OCI-LY1 (cell line): ENCODE data around the gene ZNF547.

Experiments used
- H2AFZ ChIP-seq: fragments of 200-600 bp; sonication (generic), shearing (Covaris generic); 2 replicates; pipeline ENCODE4 v1.6.0; 2014; ENCODE audit warnings: antibody characterized with exemption, mild to moderate bottlenecking, low read length
- H3F3A ChIP-seq: fragments of 200-600 bp; sonication (generic), shearing (Covaris generic); 2 replicates; pipeline ENCODE4 v1.6.0; 2014; ENCODE audit warnings: mild to moderate bottlenecking, antibody characterized with exemption, low read length, moderate library complexity; ENCODE audit not compliant: insufficient read depth
- H3K27ac ChIP-seq: fragments of 200-600 bp; sonication (generic); 2 replicates; pipeline ENCODE4 v1.5.1; 2014; ENCODE audit warnings: low read length, mixed run types, mild to moderate bottlenecking, low read depth; ENCODE audit not compliant: poor library complexity, severe bottlenecking
- H3K27me3 ChIP-seq: fragments of 200-600 bp; sonication (generic); 2 replicates; pipeline ENCODE4 v1.6.0; 2014; ENCODE audit warnings: antibody characterized with exemption, mild to moderate bottlenecking, low read length, moderate library complexity; ENCODE audit not compliant: insufficient read depth
- H3K36me3 ChIP-seq: fragments of 200-600 bp; sonication (generic); 2 replicates; pipeline ENCODE4 v1.6.1; 2014; ENCODE audit warnings: mild to moderate bottlenecking, antibody characterized with exemption, low read length, moderate library complexity, mixed read lengths; ENCODE audit not compliant: insufficient read depth
- H3K4me1 ChIP-seq: fragments of 200-600 bp; sonication (generic); 2 replicates; pipeline ENCODE4 v1.5.1; 2014; ENCODE audit warnings: mild to moderate bottlenecking, low read length, moderate library complexity; ENCODE audit not compliant: insufficient read depth, severe bottlenecking
- H3K4me2 ChIP-seq: fragments of 200-600 bp; sonication (generic), shearing (Covaris generic); 2 replicates; pipeline ENCODE4 v1.6.1; 2014; ENCODE audit warnings: low read length
- H3K4me3 ChIP-seq: fragments of 200-600 bp; sonication (generic); 2 replicates; pipeline ENCODE4 v1.5.1; 2014; ENCODE audit warnings: low read length, low read depth, mild to moderate bottlenecking, mixed read lengths; ENCODE audit not compliant: poor library complexity, severe bottlenecking
- H3K79me2 ChIP-seq: fragments of 200-600 bp; shearing (Covaris generic); 2 replicates; pipeline ENCODE4 v1.6.1; 2016; ENCODE audit warnings: mixed run types, low read length, mixed read lengths; ENCODE audit not compliant: insufficient read depth
- H3K9ac ChIP-seq: fragments of 200-600 bp; sonication (generic), shearing (Covaris generic); 2 replicates; pipeline ENCODE4 v1.6.1; 2014; ENCODE audit warnings: mild to moderate bottlenecking, low read length, mixed read lengths
- H3K9me2 ChIP-seq: fragments of 200-600 bp; sonication (generic), shearing (Covaris generic); 2 replicates; pipeline ENCODE4 v1.6.1; 2014; ENCODE audit warnings: low read depth, mild to moderate bottlenecking, low read length, mixed read lengths
- H3K9me3 ChIP-seq: fragments of 200-600 bp; shearing (Covaris generic); 2 replicates; pipeline ENCODE4 v1.6.1; 2014; ENCODE audit warnings: low read length, mixed read lengths
- H4K20me1 ChIP-seq: fragments of 200-600 bp; sonication (generic), shearing (Covaris generic); 2 replicates; pipeline ENCODE4 v1.6.0; 2016; ENCODE audit warnings: mild to moderate bottlenecking, low read length; ENCODE audit not compliant: insufficient read depth
- EZH2 ChIP-seq: fragments of 200-600 bp; sonication (generic), shearing (Covaris generic); IDR thresholded peaks from 2 replicates; pipeline ENCODE4 v1.8.0; 2017; ENCODE audit warnings: borderline replicate concordance, mixed run types, mild to moderate bottlenecking, antibody characterized with exemption, low read length, moderate library complexity, mixed read lengths
- TF ChIP-seq, protein P1 (sequence below): fragments of 200-600 bp; sonication (generic), shearing (Covaris generic); IDR thresholded peaks from 2 replicates; pipeline ENCODE4 v1.5.1; 2017; ENCODE audit warnings: mild to moderate bottlenecking, antibody characterized with exemption, low read length, moderate library complexity, mixed read lengths

The ZNF547 gene

DNA sequence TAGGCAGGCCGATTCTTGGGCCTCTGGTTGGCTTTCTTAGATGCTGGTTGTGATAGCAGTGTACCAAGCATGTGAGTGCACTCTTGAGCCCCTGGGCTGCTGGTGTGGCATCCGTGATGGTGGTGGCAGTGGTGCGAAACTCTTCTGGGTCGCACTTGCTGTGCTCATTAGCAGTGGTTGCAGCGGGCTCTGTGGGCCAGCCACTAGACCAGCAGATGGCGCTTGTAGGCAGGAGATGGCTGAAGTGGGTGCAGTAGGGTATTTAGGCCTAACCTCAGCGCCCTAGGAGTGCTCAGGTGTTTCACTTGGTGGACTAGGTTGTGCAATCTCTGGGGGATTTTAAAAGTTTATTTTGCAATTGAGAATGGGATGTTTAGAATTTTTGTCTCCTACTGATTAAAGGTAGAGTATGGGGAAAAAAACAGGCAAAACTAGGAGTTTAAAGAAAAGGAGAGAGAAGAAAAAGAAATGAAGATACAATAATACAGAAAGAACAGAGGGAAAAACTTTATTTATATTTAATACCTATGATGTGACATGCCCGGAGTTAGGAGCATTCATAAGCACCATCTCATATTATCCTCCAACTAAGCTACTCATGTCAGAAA is 43.3 kb downstream of the ZNF547 start:
- no peak overlapping the region for H3K9ac ChIP-seq
- no peak overlapping the region for H2AFZ ChIP-seq
- no peaks in the 10 kb centered on the region for H4K20me1 ChIP-seq
- H3K4me3 ChIP-seq: no peak overlapping the region
- H3K9me2 ChIP-seq: no peaks in the 10 kb centered on the region
- H3K36me3 ChIP-seq: peaks cover 12% of the 10 kb centered on the region
- H3K4me1 ChIP-seq: peaks cover 11% of the 10 kb centered on the region
- H3F3A ChIP-seq: no peaks in the 10 kb centered on the region
- no peak overlapping the region for H3K4me2 ChIP-seq
- peaks cover 4% of the 10 kb centered on the region for H3K79me2 ChIP-seq
- H3K27ac ChIP-seq: no peak overlapping the region
- peaks cover 21% of the 10 kb centered on the region for H3K9me3 ChIP-seq
- H3K27me3 ChIP-seq: no peaks in the 10 kb centered on the region
- TF ChIP-seq EZH2: no peak
- TF ChIP-seq, protein P1, sequence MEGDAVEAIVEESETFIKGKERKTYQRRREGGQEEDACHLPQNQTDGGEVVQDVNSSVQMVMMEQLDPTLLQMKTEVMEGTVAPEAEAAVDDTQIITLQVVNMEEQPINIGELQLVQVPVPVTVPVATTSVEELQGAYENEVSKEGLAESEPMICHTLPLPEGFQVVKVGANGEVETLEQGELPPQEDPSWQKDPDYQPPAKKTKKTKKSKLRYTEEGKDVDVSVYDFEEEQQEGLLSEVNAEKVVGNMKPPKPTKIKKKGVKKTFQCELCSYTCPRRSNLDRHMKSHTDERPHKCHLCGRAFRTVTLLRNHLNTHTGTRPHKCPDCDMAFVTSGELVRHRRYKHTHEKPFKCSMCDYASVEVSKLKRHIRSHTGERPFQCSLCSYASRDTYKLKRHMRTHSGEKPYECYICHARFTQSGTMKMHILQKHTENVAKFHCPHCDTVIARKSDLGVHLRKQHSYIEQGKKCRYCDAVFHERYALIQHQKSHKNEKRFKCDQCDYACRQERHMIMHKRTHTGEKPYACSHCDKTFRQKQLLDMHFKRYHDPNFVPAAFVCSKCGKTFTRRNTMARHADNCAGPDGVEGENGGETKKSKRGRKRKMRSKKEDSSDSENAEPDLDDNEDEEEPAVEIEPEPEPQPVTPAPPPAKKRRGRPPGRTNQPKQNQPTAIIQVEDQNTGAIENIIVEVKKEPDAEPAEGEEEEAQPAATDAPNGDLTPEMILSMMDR: peak; percentile 88

DNA sequence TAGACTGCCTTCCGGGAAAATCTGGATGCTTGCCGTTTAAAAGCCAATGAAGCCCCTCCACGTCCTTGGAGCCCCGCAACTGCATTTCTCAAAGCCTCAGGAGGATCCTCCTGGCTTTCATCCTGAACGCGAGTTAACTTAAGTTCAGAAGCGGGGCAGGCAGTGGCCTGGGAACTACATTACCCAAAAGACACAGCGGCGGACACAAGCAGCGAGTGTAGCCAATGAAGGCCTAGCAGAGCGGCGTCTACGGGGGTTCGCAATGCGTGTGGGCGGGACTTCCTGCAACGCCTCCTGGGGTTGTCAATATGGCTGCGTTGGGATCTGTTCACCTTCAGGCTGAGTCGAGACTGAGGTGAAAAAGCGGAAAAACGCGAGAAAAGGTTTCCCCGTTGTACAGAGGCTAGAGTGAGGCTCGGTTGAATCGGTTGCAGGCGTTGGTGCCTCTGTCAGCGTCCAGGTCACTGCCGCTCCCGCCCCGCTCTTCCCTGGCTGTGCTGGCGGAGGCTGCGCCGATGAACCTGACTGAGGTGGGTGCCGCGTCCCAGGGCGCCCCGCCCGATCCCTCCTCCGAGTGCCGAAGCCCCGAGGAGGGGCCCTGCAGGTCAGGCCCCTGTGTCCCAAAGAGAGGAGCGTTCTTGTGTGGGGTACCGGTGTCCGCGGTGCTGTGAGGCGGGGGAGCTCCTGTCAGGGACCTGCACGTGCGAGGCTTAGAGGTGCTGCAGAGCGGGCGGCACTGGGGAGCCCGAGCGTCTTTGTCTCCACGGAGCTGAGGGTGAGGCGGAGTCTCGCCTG is 47.7 kb downstream of the ZNF547 start, which contains the start of gene ZNF17:
Gene ZNF17, plus strand, starts transcription at position 285 of the 795 bp plus-strand sequence. CDS start 2,455 bp downstream, outside the sequence.
- peak within 1 kb of the TSS; percentile 15 for H3K27ac ChIP-seq
- H3K27me3 ChIP-seq: no peaks in the 10 kb centered on the region
- H3K9me3 ChIP-seq: no peaks in the 10 kb centered on the region
- H3F3A ChIP-seq: no peaks in the 10 kb centered on the region
- H3K36me3 ChIP-seq: peaks cover 35% of the 10 kb centered on the region
- peak within 1 kb of the TSS; percentile 98 for H3K4me3 ChIP-seq
- peak within 1 kb of the TSS; percentile 94 for H3K4me2 ChIP-seq
- peaks cover 21% of the 10 kb centered on the region for H3K4me1 ChIP-seq
- TF ChIP-seq, protein P1: no peak
- TF ChIP-seq EZH2: no peak
- H3K9ac ChIP-seq: peak within 1 kb of the TSS; percentile 91
- H3K79me2 ChIP-seq: peaks cover 16% of the 10 kb centered on the region
- H3K9me2 ChIP-seq: no peaks in the 10 kb centered on the region
- no peaks in the 10 kb centered on the region for H4K20me1 ChIP-seq
- peak within 1 kb of the TSS; percentile 54; the same call in 1 of the 2 replicates for H2AFZ ChIP-seq

GRCh38 chr19:57419439-57419838 is 56.1 kb downstream of the ZNF547 start:
- Histone ChIP-seq H3K9me3 (peaks cover 41% of the 10 kb centered on the region), H3K27me3 (no peaks in the 10 kb centered on the region), H3K79me2 (no peaks in the 10 kb centered on the region), H3K4me3 (no peak overlapping the region), H2AFZ (no peak overlapping the region), H3K9ac (no peak overlapping the region), H3K9me2 (no peaks in the 10 kb centered on the region), H3K27ac (no peak overlapping the region), H3K4me1 (no peaks in the 10 kb centered on the region), H3K36me3 (peaks cover 82% of the 10 kb centered on the region), H3K4me2 (no peak overlapping the region), H4K20me1 (no peaks in the 10 kb centered on the region), H3F3A (no peaks in the 10 kb centered on the region)
- TF ChIP-seq, protein P1: no peak
- no peak for TF ChIP-seq EZH2
